Neural cell (in vitro differentiated cells): ENCODE measurements around the gene TACC3.

Experiments
- CTCF ChIP-seq: fragments of 450-650 bp; IDR thresholded peaks from 2 replicates; pipeline ENCODE4 v1.5.1; 2014; ENCODE audit warnings: antibody characterized with exemption, mild to moderate bottlenecking, moderate library complexity; ENCODE audit not compliant: poor library complexity, severe bottlenecking
- EP300 ChIP-seq: fragments of 450-650 bp; conservative IDR thresholded peaks from 2 replicates; pipeline ENCODE4 v1.6.1; 2014; ENCODE audit warnings: antibody characterized with exemption, mild to moderate bottlenecking, moderate library complexity; ENCODE audit not compliant: poor library complexity, severe bottlenecking
- EZH2 ChIP-seq: fragments of 200-600, 300-800 bp; shearing (Covaris generic), sonication (generic); IDR thresholded peaks from 2 replicates; pipeline ENCODE4 v1.6.1; 2014; ENCODE audit warnings: antibody characterized with exemption, low read length, borderline replicate concordance, mild to moderate bottlenecking; ENCODE audit not compliant: insufficient read depth, poor library complexity, severe bottlenecking
- POLR2AphosphoS5 ChIP-seq: IDR thresholded peaks from 2 replicates; pipeline ENCODE4 v1.6.1; 2012
- RAD21 ChIP-seq: fragments of 450-650 bp; conservative IDR thresholded peaks from 2 replicates; pipeline ENCODE4 v1.6.1; 2014; ENCODE audit warnings: antibody characterized with exemption, mild to moderate bottlenecking, moderate library complexity
- REST ChIP-seq: IDR thresholded peaks from 2 replicates; pipeline ENCODE4 v1.6.1; 2012; ENCODE audit warnings: borderline replicate concordance
- SMC3 ChIP-seq: fragments of 450-650 bp; conservative IDR thresholded peaks from 2 replicates; pipeline ENCODE4 v1.6.1; 2014; ENCODE audit warnings: antibody characterized with exemption, mild to moderate bottlenecking, moderate library complexity; ENCODE audit not compliant: poor library complexity
- TAF1 ChIP-seq: IDR thresholded peaks from 2 replicates; pipeline ENCODE4 v1.6.1; 2012; ENCODE audit warnings: low read depth

- TF ChIP-seq CTCF (no peak), TAF1 (no peak), EP300 (no peak), REST (no peak), POLR2AphosphoS5 (no peak), RAD21 (no peak), SMC3 (no peak), EZH2 (no peak)
These were observed 55.3 kb downstream of the TACC3 start for GRCh38 chr4:1776521-1777161.
